K562 (cell line): Measurements from ENCODE around the gene ARMC9. TPM values are rescaled to one million over a fixed set of nuclear protein-coding genes. Genes with fewer than 3 reads are reported as not detected.

Experiments used
- C11orf30 ChIP-seq: fragments of 450-650 bp; IDR thresholded peaks from 2 replicates; pipeline ENCODE4 v1.6.1; 2016; ENCODE audit warnings: low read depth, mild to moderate bottlenecking
- CBX2 ChIP-seq: fragments of 200-600 bp; sonication (generic); IDR thresholded peaks from one replicate; pipeline ENCODE4 v1.6.1; 2012; ENCODE audit warnings: mild to moderate bottlenecking, low read length, inconsistent platforms; ENCODE audit not compliant: insufficient read depth, poor library complexity, severe bottlenecking
- CTCF ChIP-seq, 3 experiments: IDR thresholded peaks in 2 of 3; conservative IDR thresholded peaks in 1 of 3; 2 replicates each; pipeline ENCODE4 v1.5.1; 2011 to 2012; ENCODE audit warnings: low read length in 3 of 3, mild to moderate bottlenecking in 3 of 3, control low read depth in 2 of 3, improper control_type of control experiment in 1 of 3, inconsistent platforms in 1 of 3, low read depth in 1 of 3, mixed read lengths in 1 of 3, moderate library complexity in 1 of 3; ENCODE audit not compliant: insufficient read depth in 2 of 3
- E2F8 ChIP-seq: fragments of 450-650 bp; IDR thresholded peaks from 2 replicates; pipeline ENCODE4 v1.7.1; 2018; ENCODE audit warnings: mild to moderate bottlenecking, low read depth; ENCODE audit not compliant: partially characterized antibody
- KLF13 ChIP-seq: fragments of 450-650 bp; IDR thresholded peaks from 2 replicates; pipeline ENCODE4 v1.6.1; 2016; ENCODE audit warnings: missing genetic modification characterization, low read depth, mild to moderate bottlenecking, missing compliant biosample characterization, moderate library complexity, borderline replicate concordance
- MAX ChIP-seq: sonication (generic); formaldehyde crosslinking; IDR thresholded peaks from 2 replicates; pipeline ENCODE4 v1.9.0; 2022; ENCODE audit warnings: mild to moderate bottlenecking, missing genetic modification reagents
- MNT ChIP-seq, 2 experiments: fragments of 450-650 bp; conservative IDR thresholded peaks; 2 replicates each; pipeline ENCODE4 v1.6.1; 2017; ENCODE audit warnings: mild to moderate bottlenecking in 2 of 2, moderate library complexity in 2 of 2
- SRSF9 ChIP-seq: fragments of 200-400 bp; formaldehyde crosslinking; IDR thresholded peaks from 2 replicates; pipeline ENCODE4 v1.6.1; 2017; ENCODE audit warnings: low read depth, low read length, borderline replicate concordance
- ZNF175 ChIP-seq: fragments of 200-800 bp; sonication (Bioruptor generic); IDR thresholded peaks from 2 replicates; pipeline ENCODE4 v1.6.1; 2016; ENCODE audit warnings: low read depth, mild to moderate bottlenecking, missing genetic modification characterization, missing compliant biosample characterization
- ZNF197 ChIP-seq: fragments of 200-800 bp; sonication (Bioruptor generic); IDR thresholded peaks from 2 replicates; pipeline ENCODE4 v1.6.1; 2016; ENCODE audit warnings: low read depth, missing genetic modification characterization, missing compliant biosample characterization
- polyA plus RNA-seq, 8 experiments: library from polyadenylated mRNA; depleted of rRNA in 4 of 8; stranded (reverse) in 5 of 8; unstranded in 3 of 8; fragments of >200 nt; fragmentation: Nextera tagmentation in 2 of 8; fragmentation: Illumina TruSeq in 1 of 8; extraction: Ambion mirVana in 2 of 8; extraction: Trizol in 1 of 8; gene quantifications; 2 replicates each; pipeline versions ENCODE4 v1.2.1 to v1.2.3, GENCODE V29; 2011 to 2014; ENCODE audit warnings: inconsistent platforms in 1 of 8, missing spikeins in 1 of 8
- total RNA-seq, 7 experiments: library from RNA; depleted of rRNA in 6 of 7; stranded (reverse); fragments of >200 nt in 6 of 7; fragmentation: Illumina TruSeq in 2 of 7; extraction: Trizol in 2 of 7; gene quantifications; 2 replicates each; pipeline versions ENCODE4 v1.2.1 to v1.2.3, GENCODE V29; 2011 to 2021; ENCODE audit warnings: low replicate concordance in 1 of 7
- TF ChIP-seq, protein P1 (sequence below): IDR thresholded peaks from 2 replicates; pipeline ENCODE4 v1.6.1; 2016; ENCODE audit warnings: missing genetic modification characterization, missing compliant biosample characterization
- TF ChIP-seq, protein P2 (sequence below): fragments of 450-650 bp; formaldehyde crosslinking; IDR thresholded peaks from 2 replicates; pipeline ENCODE4 v1.4.0; 2020; ENCODE audit warnings: mild to moderate bottlenecking, moderate library complexity

The ARMC9 gene
- total and polyA plus RNA-seq, 9 of the 15 experiments (the other 6 are each of a cell fraction or from before 2014, with no cell fraction given): 0.36 to 2.3 (median 1.1) TPM

GRCh38 chr2:231364961-231365810, 166.8 kb downstream of the ARMC9 start (continued):
- no peak for TF ChIP-seq CTCF (IDR thresholded peaks at IDR 0.05 in 2 of 3, conservative IDR thresholded peaks at IDR 0.05 in 1 of 3; ENCODE audit: insufficient read depth in 2 of 3, low read depth in 1 of 3, low read length in 3 of 3)
- peak; percentile 80; the same call in 1 of the 2 replicates for TF ChIP-seq ZNF175 (CRISPR knock-in tag)
- peak; percentile 76 for TF ChIP-seq C11orf30
- TF ChIP-seq MNT (conservative IDR thresholded peaks at IDR 0.05): 0 out of 4 replicates have a peak, but pooled peaks of 1 of the 2 experiments have one; percentile 36
- no peak for TF ChIP-seq CBX2
- no peak for TF ChIP-seq E2F8
- TF ChIP-seq ZNF197 (CRISPR knock-in tag): no peak
- TF ChIP-seq, protein P1, sequence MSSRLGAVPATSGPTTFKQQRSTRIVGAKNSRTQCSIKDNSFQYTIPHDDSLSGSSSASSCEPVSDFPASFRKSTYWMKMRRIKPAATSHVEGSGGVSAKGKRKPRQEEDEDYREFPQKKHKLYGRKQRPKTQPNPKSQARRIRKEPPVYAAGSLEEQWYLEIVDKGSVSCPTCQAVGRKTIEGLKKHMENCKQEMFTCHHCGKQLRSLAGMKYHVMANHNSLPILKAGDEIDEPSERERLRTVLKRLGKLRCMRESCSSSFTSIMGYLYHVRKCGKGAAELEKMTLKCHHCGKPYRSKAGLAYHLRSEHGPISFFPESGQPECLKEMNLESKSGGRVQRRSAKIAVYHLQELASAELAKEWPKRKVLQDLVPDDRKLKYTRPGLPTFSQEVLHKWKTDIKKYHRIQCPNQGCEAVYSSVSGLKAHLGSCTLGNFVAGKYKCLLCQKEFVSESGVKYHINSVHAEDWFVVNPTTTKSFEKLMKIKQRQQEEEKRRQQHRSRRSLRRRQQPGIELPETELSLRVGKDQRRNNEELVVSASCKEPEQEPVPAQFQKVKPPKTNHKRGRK (tag): no peak
- TF ChIP-seq KLF13: no peak
- TF ChIP-seq MAX (CRISPR knock-in tag): peak; percentile 64; the same call in 1 of the 2 replicates
- no peak for TF ChIP-seq SRSF9
- TF ChIP-seq, protein P2, sequence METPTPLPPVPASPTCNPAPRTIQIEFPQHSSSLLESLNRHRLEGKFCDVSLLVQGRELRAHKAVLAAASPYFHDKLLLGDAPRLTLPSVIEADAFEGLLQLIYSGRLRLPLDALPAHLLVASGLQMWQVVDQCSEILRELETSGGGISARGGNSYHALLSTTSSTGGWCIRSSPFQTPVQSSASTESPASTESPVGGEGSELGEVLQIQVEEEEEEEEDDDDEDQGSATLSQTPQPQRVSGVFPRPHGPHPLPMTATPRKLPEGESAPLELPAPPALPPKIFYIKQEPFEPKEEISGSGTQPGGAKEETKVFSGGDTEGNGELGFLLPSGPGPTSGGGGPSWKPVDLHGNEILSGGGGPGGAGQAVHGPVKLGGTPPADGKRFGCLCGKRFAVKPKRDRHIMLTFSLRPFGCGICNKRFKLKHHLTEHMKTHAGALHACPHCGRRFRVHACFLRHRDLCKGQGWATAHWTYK (CRISPR knock-in tag): 0 out of 2 replicates have a peak, but pooled peaks have one; percentile 23
